GM21723 (cell line): ENCODE measurements around the gene CXCL14.

Experiments
- ATAC-seq: cut with Tn5 transposase; IDR thresholded peaks from one replicate; pipeline ENCODE4 v1.9.1; 2021; ENCODE audit warnings: mild to moderate bottlenecking, moderate library complexity; ENCODE audit not compliant: unreplicated experiment

The CXCL14 gene

GRCh38 chr5:135598691-135599395, 20.1 kb upstream of the CXCL14 start:
- ATAC-seq: no peak

DNA sequence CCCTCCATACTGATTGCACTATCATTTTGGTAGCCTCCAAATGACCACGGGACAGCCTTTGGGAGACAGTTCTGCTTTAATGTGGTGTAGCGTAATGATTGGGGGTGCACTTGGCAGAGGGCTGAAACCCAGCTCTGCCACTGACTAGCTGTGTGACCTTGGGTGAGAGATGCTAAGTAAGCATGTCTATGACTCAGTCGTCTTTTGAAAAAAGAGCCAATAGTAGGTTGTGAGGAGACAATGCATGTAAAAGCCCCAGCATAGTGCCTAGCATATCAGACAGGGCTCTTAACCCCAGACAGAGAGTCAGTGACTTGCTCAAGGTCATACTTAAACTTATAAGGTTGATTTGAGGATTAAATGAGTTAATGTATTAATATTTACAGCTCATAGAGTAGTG, 18.0 kb upstream of the CXCL14 start:
- no peak for ATAC-seq

- ATAC-seq: no peak
Observed at GRCh38 chr5:135596157-135596763, 17.5 kb upstream of the CXCL14 start.

- no peak for ATAC-seq
Observed at GRCh38 chr5:135594416-135594960, 15.7 kb upstream of the CXCL14 start.

GRCh38 chr5:135593886-135594285, 15.1 kb upstream of the CXCL14 start:
- ATAC-seq: no peak

GRCh38 chr5:135593141-135593540, 14.3 kb upstream of the CXCL14 start:
- ATAC-seq: no peak

GRCh38 chr5:135592312-135593045, 13.7 kb upstream of the CXCL14 start:
- ATAC-seq: no peak

DNA sequence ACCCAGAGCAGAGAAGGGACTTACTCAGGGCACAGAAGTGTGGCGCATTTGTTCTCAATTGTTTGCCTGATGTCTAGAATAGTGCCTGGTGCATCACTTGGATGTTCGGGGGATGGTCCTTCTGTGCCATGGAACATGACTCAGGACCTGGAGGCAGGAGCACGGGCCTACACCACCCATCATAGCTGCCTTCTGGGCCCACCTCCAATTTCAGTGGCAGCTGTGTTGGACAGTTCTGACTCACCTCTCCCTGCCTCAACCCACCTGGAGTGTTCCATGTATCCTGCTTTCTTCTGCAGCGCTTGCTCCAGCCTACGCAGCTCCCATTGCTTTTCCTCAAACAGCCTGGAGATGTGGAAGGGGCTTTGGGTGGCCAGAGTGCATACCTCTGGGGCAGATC, 12.5 kb upstream of the CXCL14 start:
- no peak for ATAC-seq

GRCh38 chr5:135589152-135589551, 10.4 kb upstream of the CXCL14 start:
- ATAC-seq: no peak

GRCh38 chr5:135587721-135588663, 9.2 kb upstream of the CXCL14 start:
- no peak for ATAC-seq

DNA sequence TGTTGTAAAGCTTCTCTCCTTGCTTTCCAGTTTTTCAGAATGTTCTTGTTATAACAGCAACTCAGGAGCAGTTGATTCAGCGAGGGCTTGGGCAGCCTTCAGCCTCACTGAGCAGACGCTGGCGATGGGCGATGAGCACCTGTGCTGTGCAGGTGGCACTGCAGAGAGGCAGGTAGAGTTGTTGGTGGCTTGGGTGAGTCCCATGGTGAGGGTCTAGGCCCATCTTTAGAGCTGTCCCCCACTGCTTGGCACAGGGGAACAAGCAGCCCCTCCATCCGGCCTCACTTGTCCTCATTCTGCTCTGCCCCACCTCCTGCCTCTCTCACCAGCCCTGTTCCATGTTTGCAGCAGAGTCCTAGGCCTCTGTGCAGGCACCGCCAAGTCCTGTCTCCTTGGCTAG, 6.1 kb upstream of the CXCL14 start:
- ATAC-seq: no peak

DNA sequence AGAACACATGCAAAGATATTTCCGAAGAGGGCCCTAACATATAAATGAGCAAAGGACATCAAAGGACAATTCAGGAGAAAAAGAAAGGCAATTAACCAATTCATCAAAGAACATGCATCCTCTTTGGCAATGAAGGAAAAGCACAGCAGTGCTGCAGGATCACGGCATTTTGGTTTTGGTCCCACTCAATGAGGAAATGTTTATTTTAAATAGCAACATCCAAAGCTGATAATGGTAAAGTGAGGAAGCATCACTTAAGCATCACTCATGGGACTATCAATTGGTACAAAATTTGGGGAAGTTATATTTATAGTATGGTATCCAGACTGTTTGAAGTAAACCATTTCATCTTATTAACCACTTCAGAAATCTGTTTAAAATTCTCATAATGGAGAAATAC, 5.5 kb upstream of the CXCL14 start:
- no peak for ATAC-seq

GRCh38 chr5:135582099-135582781, 3.4 kb upstream of the CXCL14 start:
- ATAC-seq: no peak

DNA sequence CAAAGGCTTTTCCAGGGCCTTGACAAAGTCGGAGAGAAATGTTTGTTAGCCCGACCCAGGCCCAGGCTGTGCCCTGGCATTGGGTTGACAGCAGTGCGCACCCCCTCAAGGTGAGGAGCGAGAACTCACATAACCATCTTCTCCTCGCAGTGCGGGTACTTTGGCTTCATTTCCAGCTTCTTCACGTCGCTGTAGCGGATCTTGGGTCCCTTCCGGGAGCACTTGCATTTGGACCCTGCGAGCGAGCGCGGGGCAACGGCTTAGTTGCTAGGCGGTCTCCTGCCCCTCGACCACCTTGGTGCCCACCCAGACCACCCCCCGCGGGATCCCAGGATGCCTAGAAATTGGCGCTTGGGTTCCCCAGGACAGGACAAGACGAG, 496 bp downstream of the CXCL14 start:
- ATAC-seq: no peak

DNA sequence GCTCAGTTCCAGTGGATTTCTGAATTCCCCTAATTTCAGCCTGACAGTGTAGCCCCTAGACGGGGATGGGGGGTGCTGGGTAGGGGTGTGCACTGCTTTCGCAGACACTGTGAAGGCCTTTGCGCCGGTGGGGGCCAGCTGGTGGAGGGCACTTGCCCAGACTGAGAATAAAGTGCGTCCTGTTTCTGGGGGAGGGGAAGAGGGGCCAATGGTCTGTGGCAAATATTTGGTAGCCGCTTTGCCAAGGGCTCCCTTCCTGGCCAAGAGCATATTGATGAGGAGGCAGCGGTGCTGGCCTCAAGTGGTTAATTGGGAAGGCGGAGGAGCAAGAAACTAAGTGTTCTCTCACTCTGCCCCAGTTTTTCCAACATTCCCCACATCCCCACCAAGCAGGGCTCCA, 1.4 kb downstream of the CXCL14 start:
- no peak for ATAC-seq

DNA sequence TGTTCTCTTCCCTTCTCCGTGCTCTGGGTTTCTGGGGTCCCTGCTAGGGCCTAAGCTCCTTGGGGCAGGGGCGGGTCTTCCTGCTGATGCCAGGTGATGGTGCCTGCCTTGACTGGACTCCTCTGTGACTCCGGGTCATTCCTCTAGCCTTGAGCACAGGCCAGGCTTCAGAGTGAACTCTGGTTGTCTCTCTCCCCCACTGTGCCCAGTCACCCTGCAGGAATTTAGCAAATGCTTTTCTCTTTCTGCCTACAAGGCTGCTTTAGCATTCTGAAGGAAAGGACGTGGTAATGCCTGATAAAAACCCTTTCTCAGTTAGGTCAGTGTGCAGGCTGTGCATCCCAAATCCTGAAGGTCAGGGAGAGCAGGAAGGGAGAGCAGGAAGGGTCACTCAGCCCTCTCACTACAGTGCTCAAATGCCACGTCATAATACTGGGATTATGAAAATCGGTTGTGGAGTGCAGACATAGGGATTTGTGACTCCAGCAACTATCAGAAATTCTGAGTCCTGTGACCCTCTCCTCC, 2.7 kb downstream of the CXCL14 start:
- ATAC-seq: no peak

DNA sequence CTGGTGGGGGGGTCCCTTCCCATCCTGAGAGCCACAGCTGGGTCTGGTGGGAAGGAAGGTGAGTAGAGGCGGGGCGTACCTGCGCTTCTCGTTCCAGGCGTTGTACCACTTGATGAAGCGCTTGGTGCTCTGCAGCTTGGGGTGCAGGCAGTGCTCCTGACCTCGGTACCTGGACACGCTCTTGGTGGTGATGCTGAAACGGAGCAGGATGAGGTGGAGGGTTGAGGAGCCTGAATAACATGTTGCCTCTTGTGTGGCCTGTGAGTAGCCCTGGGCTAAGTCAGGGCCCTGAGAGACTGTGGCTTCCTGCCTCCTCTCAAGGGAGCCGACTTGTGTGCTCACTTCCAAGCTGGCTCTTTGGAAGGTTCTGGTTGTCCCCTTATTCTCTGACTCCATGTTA, 4.3 kb downstream of the CXCL14 start:
- no peak for ATAC-seq

GRCh38 chr5:135571902-135572301, 6.9 kb downstream of the CXCL14 start:
- ATAC-seq: no peak

- no peak for ATAC-seq
Observed at GRCh38 chr5:135571066-135571609, 7.7 kb downstream of the CXCL14 start.

GRCh38 chr5:135570453-135570764, 8.4 kb downstream of the CXCL14 start:
- ATAC-seq: no peak
